GM21381 (cell line): Measurements from ENCODE around the gene TMEM209.

Source experiments
- ATAC-seq: cut with Tn5 transposase; IDR thresholded peaks from one replicate; pipeline ENCODE4 v1.9.1; 2021; ENCODE audit warnings: mild to moderate bottlenecking, moderate library complexity; ENCODE audit not compliant: unreplicated experiment

Gene TMEM209

DNA sequence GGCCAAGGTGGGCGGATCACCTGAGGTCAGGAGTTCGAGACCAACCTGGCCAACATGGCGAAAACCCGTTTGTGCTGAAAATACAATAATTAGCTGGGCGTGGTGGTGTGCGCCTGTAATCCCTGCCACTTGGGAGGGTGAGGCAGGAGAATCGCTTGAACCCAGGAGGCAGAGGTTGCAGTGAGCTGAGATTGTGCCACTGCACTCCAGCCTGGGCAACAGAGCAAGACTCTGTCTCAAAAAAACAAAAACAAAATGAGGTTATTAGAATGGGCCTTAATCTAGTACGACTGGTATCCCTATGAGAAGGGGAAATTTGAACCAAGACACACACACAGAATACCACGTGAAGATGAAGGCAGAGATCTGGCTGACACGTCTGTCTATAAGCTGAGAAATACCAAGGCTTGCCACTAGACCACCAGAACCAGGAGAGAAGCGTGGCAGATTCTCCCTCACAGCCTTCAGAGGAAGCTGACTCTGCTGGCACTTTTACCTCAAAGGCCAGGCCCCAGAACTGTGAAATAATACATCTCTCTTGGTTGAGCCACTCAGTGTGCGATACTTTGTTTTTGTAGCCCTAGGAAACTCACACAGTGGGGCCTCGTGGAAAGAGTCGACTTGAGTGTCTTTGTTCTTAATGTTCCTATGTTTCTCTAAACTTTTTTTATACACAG is 59.6 kb downstream of the TMEM209 start:
- ATAC-seq, result no peak

DNA sequence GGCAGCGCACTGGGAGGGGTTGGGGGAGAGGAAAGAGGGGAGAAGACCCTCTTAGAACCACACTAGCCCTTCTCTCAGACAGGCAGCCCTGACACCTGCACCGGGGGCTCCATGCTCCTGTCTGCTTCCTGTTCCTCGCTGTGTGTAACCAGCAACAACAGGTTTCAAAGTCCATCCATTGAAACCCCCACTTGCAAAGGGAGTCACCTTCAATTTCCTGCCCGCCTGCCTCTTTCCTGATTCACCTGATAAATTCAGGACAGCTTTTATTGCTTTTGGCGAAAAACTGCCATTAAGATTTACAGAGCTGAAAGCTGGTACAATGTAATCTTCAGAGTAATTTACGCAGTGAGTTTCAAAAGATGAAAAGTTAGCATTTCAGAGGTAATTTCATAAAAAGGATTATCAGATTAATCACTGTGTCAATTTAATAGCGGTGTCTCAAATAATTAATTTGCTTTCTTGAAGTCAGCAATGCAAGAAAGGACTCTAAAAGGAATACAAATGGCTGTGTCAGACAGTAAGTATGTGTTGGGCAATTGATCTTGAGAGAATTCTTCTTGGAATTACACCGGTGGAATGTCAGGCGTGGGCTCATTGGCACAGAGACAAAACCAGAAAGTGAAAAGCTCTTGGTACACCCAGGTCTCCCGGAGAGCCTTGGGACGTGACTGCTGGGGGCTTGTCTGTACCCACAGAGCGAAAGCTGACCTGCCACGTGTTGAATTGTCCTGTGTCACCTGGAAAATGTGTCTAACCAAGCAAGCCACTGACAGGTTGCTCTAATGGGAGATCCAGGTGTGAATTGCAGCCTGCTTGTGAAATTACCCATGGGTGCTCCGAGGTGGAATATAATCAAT is 60.7 kb downstream of the TMEM209 start:
- no peak for ATAC-seq

DNA sequence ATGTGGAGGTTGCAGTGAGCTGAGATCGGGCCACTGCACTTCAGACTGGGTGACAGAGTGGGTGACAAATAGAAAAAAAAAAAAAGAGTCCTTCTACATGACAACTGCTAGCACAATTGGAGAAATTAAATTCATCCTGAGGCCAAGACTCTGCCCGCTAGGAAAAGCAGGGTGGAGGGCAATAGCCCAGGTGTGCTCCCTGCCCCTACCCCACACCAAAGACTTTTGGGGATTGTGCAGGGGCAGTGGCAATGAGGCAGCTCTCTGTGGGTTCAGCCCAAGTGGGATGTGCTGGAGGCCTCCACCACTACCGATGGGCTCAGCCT is 61.3 kb downstream of the TMEM209 start:
- ATAC-seq, result no peak

GRCh38 chr7:130143334-130143732 is 61.9 kb downstream of the TMEM209 start:
- ATAC-seq, result no peak

DNA sequence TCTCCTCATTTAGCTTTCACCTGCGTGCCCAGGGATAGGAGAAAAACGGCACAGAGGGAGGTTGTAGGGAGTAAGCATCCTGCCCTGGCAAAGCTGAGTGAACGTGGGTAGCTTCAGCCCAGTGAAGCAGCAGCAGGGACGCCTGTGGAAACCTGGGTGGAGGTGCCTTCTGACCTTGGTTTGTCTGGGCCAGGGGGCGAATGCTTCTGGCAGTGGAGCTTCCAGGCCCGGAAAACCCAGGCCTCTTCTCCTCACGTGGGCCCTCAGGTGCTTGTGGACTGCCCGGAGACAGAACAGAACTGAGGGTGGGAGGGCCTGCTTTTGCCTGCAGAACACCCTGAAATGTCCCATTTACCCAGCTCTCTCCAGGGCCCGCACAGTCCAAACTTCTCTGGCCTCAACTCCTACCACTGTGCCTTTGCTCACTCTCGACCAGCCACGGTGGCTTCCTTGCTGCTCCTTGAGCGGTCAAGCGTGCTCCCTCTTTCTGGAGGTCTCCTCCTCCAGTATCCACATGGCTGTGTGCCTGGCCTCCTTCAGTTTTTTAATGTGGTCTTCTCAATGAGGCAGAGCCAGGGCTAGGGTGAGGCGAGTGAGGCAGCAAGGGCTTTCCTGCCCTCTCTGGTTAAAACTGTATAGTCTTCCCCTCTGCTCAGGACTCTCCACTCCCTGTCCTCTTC is 62.4 kb downstream of the TMEM209 start:
- ATAC-seq, result no peak

DNA sequence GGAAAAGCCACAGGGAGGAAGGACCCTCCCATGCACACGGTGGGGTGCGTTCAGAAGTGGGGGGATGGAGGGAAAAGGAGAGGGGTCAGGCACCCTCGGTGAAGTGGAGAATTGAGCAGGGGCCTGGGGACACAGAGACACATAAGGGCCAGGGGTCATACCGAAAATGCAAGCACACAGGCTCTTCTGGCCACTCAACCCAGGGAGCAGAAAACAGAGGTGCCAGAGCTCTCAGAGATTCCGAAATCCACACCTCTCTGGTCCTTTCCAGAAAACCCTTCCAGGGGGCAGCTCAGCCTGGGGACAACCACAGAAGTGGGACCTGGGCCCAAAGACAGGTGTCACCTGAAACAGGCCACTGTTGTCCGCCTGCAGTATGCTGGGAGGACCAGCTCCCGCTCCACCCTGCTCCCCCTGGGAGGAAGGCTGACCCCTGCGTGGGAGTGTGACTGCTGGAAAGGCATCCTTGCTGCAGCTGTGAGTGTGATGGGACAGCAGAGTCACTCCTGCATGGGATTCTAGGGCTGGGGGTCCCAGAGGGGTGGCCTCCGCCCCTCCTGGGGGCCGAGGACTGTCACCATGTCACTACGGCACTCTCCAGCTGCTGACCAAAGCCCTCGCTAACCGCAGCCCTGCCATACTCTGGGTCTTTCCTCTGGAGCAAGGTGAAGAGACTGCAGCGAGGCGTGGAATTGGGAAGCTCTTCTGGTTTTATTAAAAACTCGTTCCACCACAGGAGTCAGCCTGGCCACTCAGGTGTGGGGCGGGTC is 63.1 kb downstream of the TMEM209 start:
- ATAC-seq, result no peak

- no peak for ATAC-seq
These were observed 63.9 kb downstream of the TMEM209 start for GRCh38 chr7:130141161-130141883.

DNA sequence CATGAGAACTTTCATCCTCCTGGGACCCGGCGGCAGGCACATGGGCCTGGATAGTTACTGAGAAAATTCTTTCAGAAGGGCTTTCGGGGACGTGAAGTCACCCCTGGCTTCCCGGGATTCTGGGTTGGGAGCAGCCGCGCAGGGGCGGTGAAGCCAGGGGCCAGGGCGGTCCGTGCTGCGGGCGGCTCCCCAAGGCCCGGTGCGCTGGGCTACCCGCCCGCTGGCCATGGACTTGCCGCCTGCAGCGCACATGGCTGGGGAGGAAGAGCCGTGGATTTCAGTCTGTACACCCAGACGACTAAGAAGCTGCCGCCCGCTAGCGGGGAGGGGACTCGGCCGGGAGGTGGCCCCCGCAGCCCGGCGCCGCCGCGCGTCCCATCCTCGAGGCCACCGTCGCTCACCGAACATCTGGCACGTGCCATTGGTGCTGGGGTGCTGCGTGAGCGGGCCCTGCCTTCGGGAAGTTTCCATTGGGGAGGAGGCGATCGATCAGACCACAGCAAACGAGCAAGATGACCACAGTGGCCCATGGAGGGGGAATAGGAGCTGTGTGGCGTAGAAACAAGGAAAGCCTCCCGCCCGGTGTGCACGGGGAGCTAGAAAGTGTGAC is 64.5 kb downstream of the TMEM209 start:
- ATAC-seq, result no peak

DNA sequence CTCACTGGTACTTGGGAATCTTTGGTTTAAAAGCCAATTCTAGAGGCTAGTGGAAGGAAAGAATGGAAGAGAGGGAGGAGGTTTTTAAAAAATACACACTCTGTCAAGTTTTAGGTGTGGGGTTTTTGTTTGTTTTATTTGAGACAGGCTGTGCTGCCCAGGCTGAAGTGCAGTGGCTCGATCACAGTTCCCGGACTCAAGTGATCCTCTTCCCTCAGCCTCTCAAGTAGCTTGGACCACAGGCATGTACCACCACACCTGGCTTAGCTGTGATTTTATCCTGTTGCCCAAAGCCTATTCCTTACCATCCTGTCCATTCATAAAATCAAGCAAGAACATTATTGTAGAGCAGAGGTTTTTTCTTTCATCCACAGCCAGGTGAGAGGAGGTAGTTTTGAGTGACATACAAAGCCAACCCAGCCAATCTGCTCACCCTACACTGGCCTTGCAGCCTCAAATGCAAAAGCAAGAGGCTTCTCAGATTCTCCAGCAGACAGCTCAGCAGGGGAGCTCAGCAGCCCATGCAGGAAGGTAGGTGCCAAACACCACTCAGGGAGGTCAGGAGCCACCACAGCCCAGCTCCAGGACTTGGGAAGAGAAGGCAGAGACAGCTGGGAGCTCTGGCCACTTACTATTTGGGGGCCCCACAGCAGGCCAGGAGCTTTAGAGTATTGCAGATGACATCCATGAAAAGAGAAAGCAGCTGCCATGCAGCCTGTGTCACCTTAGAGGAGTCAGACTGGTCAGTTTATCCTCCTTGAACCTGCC is 65.8 kb downstream of the TMEM209 start:
- ATAC-seq, result no peak

GRCh38 chr7:130137207-130137606 is 68.0 kb downstream of the TMEM209 start:
- no peak for ATAC-seq

DNA sequence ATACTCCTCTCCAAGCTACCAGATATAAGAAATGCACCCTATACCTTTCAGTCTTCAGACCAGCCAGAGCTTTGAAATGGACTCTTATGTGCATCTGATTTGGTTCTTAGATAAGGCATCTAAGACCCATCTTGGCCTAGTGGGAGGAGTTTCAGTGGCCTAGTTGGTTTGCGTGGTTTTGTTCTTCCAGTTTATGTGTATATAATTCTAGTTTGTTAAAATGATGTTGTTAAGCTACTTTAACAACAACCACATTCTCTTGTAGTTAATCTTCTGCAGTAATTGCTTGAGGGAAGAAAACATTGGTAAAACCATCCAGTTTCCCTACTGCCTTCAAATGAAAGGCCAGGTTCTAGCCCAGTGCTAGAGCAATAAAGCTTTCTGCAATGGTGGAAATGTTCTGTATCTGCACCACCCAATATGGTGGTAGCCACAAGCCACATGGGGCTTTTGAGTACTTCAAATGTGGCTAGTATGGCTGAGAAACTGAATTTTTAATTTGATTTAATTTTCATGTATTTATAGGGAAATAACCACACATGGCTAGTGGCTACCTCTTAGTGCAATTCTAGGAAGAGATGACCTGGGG is 68.5 kb downstream of the TMEM209 start:
- no peak for ATAC-seq

GRCh38 chr7:130135208-130136205 is 69.7 kb downstream of the TMEM209 start:
- no peak for ATAC-seq

GRCh38 chr7:130134726-130135125 is 70.5 kb downstream of the TMEM209 start:
- ATAC-seq, result no peak

GRCh38 chr7:130134106-130134636 is 71.0 kb downstream of the TMEM209 start:
- ATAC-seq, result no peak

- no peak for ATAC-seq
These were observed 72.0 kb downstream of the TMEM209 start for GRCh38 chr7:130133029-130133782.

DNA sequence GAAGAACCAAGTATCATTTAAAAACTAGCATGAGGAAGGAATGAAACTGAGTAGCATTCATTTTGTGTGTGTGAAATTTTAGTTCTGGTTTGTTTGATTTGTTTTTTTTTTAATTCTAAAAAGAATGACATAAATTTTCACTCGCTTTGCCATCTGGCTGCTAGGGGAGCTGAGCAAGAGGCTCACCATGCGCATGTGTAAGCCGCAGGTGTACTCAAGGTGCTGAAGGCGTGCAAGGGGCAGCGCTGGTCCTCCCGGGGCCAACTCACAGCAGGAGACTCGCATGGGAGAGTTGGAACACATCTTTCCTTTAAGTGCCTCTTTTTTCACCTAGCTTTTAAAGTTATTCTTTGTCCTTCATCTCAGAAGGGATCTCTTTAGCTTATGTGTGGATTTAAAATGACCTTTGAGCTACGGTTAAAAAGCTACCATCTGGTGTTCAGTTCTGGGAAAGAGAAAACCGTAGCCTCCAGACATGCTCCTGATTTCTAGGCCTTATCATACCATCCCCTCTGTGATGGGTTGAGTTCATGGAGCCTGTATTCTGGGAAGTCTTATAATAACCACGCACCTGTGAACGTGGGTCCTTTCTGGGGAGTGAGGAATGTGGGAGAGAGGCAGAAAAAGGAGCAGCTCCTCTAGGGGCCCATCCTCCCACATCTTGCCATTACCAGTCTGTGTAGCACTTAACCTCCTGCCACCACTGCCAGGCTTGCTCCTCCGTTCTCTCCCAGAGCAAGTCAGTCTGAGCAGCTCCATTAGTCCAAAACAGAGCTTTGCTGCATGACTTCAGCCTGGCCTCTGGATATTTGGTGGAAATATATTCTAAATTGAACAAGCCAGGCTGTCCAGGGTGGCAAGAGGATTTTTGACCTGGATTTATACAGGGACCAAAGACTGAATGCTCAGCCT is 73.0 kb downstream of the TMEM209 start:
- no peak for ATAC-seq
